ENCODE measurements around the gene NID2.

The NID2 gene

GRCh38 chr14:51999084-51999483, 69.8 kb downstream of the NID2 start:
- DNase-seq (ENCODE audit: low read depth) = no peak

DNA sequence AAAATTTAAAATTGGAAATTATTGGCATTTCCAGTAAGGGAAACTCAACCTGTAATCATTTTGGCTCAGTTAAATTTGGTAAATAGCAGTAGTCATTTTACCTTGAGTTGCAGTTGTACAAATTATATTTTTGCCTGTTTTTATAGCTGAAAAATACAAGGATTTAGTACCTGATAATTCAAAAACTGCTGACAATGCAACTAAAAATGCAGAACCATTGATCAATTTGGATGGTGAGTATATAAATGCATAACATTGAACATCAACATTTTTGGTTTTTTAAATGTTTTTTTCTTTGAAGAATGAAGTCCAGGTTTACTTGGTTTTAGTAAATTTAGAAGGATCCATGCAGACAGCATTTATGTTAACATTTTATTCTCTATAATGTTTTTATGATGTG, 70.5 kb downstream of the NID2 start:
- no peak for DNase-seq (ENCODE audit: low read depth)

DNA sequence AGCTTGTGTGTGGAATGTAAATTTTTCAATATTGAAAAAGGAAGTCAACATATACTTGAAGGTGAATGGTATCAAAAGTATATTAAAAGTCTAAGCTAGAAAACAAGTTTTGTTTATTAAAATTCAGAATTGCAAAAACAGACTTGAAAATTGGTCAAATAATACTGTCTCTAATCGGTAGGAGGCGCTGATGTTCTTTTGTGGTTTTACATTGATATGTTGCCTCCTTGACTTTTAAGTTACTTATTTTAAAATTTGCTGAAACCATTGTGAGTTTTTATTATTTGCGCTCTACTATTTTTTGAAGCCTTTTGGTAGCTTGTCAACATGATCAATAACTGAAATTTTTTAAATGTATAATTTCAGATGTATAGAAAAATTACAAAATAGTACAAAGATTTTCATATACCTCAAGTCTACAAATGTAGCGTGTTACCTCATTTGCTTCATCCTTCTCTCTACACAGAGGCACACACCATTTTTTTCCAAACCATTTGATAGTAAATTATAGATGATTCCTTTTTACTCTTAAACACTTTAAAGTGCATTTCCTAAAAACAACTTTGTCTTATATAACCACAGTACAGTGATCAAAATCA, 72.6 kb downstream of the NID2 start:
- DNase-seq (ENCODE audit: low read depth) = no peak

DNA sequence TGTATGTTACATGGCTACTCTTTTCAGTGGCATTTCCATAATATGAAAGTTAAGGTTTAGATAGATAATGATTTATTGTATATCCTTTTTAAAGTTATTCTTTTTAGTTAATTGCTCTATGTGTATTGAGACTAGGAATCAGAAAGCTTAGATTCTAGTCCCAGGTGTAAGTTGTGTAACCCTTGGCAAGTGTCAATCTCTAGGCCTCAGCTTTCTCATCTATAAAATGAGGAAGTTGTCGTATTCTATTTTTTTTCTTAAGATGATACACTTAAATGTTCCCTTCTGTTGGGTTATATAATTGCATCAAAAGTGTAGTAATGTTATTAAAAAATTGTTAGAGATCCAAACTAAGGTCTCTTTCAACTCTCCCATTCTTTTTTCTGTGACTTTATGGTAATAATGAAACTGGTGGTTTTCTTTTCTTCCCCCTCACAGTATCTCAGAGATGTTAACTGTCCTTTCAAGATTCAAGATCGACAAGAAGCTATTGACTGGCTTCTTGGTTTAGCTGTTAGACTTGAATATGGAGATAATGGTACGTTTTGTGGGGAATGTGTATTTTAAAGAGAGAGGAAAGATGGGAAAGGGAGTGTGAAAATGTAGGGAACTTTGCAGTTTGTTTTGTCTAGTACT, 75.5 kb downstream of the NID2 start:
- DNase-seq (ENCODE audit: low read depth) = no peak

DNA sequence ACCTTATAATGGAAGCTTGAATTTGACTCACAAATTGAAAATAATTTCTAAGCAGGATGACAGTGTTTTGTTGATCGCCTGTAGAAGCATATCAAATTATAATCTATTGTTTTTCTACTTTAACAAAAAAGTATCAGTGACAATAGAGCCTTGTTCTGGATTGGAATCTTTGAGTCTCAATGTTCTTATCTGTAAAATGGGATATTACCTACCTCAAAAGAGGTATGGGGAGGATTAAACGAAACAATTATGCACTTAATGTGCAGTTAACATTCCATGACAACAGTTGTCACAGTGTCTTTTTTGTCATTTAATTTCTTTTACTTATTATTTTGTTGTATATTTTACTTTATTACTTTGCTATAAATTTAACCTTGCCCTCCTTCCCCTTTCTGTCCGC, 78.4 kb downstream of the NID2 start:
- no peak for DNase-seq (ENCODE audit: low read depth)

- peak; percentile 84 for DNase-seq (ENCODE audit: low read depth)
Observed at GRCh38 chr14:51989293-51990234, 79.3 kb downstream of the NID2 start, which contains the start of gene RTRAF. TSS of gene RTRAF (plus strand) at chr14:51989546. CDS start at chr14:51989640, 94 bp downstream.

DNA sequence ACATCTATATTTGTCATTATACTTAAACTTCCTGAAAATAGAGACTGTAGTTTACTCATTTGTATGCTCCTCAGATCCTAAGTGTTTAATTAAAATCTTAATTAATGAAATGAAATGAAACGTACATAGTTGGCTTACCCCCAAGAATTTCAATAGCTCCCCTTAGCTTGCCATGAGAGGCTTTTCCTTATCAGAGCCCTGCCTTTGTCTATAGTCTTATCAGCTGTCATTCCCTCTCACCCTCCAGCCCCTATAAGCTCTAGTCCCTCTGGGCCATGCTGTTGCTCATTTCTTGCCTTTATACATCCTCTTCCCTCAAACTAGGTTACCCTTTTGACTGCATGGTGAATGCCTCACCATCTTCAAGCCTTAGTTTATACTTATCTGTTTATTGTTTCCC, 80.6 kb downstream of the NID2 start:
- DNase-seq (ENCODE audit: low read depth) = no peak

DNA sequence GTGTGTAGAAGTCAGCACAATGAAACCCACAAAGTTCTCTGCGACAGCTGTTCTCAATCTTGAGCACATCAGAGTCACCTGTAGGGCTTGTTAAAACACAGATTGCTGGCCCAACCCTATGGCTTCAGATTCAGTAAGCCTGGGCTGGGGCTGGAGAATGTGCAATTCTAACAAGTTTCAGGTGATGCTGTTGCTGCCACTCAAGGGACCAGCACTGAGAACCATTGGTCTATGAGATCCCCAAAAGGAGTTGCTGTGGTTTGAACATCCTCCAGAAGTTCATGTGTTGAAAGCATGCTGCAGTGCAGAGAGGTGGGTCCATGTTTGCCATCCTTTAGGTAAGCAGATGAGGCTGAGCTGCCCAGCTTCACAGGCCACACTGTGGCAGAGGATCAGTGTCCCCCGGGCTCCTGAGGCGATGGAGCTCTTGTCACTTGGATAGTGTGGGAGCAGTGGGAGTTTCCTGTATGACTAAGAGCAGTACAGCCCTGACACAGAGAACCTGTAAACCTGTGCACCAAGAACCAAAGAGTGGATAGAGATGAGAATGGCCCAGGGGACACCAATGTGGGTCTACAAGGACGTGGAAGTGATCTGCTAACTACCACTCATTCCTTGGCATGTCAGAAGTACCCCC, 87.5 kb downstream of the NID2 start:
- DNase-seq (ENCODE audit: low read depth) = no peak

DNA sequence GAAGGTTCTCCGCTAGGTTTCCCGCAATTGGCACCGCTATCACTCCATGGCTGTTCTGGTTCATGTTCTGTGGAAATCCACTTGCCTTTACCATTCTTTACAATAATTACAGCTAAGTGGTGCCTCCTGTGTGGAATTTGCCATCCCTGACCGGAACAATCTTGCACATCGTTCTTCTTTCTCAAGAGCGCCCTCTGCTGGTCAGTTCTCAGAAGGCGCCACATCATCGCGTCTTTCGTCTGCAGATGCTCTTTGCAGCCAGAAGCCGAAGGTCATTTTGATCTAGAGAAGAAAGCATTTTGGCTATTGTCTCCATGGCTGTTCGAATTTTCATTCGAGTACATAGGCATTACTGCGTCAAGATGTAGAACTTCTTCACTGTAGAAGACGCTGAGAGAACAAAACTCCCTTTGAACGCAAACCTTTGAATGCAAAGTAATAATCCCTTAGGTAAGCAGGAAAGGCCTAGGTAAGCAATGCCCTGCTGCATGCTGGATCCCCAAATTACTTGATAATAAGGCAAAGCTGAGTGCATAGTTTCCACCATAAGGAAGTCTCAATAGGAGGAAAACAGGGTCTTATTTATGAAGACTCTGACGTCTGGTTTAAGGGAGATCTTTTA, 89.7 kb downstream of the NID2 start:
- peak; percentile 80 for DNase-seq (ENCODE audit: low read depth)

GRCh38 chr14:51978681-51979085, 90.2 kb downstream of the NID2 start:
- DNase-seq (ENCODE audit: low read depth) = no peak

DNA sequence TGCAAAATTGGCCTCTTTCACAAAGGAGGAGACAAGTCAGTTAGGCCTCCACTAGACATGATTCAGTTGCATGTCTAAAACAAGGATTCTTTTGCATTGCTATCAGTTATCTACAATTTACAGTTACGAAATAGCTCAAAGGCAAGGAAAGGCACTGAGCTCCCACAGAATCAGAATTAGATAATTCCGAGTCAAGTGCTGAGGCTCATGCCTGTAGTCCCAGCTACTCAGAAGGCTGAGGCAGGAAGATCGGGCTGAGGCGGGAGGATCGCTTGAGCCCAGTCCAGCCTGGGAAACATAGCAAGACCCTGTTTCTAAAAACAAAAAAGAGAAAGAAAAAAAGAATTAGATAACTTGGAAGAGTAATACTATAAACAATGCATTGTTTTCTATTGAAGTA, 91.8 kb downstream of the NID2 start:
- DNase-seq (ENCODE audit: low read depth) = no peak

DNA sequence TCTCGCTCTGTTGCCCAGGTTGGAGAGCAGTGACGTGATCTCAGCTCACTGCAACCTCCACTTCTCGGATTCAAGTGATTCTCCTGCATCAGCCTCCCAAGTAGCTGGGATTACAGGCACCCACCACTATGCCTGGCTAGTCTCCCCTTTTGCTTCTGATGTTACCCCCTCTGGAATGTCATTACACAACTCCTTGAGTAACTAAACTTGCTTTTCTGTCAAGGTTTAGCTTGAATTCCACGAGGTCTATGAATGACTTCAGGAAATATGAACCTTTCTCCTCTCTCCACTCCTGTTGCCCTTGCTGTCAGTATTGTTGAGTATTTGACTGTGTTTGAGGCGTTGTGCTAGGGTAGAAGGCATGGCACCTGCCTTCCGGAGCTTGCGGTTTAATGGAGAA, 96.3 kb downstream of the NID2 start:
- no peak for DNase-seq (ENCODE audit: low read depth)

DNA sequence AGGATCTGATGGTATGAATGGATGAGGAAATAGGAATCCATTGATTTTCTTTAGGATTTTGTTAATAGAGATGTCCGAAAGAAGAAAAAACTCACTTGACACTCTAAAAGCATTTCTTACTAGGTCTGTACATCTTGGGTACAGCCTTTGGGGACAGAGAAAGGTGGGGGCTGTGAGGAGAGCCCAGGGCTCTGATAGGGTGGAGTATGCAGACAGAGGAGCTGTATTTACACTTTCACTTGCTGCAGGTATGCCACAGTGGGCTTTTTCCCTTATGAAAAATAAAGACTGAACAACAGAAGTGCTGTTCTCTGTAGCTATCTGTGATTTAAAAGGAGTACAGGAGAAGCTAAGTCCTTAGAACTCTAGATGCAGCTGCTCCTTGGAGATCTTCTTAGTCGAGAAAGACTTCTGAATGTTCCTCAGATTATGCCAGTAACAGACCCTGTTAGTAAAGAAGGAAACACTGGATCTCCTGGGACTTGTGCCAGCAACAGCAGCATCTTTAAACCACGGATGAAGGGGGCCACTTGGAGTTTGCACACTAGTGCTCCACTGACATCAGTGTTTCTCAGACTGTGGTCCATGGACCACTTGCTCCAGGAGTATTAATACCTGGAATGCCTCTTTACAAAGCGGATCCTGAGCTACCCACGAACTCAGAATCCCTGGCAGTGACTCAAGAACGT, 98.9 kb downstream of the NID2 start:
- DNase-seq (ENCODE audit: low read depth) = no peak

GRCh38 chr14:51967521-51967920, 101.3 kb downstream of the NID2 start:
- DNase-seq (ENCODE audit: low read depth) = no peak

DNA sequence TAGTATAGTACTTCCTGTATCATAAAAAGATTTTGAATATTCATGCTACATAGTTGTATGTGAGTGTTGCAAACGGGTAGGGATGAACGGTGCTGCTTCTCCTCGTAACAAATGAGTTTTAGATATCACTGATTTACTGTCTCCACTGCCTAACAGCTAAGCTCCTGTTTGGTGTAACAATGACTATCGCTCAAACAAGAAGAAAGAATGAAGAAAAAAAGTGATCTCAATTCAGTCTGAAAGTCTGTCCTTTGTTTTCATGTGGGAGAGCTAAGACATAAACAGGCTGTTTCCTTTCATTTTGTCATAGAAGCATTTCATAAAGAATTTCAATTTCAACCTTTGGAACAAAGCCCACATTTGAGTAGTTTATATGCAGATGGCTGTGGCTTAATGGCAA, 105.6 kb downstream of the NID2 start:
- DNase-seq (ENCODE audit: low read depth) = no peak

DNA sequence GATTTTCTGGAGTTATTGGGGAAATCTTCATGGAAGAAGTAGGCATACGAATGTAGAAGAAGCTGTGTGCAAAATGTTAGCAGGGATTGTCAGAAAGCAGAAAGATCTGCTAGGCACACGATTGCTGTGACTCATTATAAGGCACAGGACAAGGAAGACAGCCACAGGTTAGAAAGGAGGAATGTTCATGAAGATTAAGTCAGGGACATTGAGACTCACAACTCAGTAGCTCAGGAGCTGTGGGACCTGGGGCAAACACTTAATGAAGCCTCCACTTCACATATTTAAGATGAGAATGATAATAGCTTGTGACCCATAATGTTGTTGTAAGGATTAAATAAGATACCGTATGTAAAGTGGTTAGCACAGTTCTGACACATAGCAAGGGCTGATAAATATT, 106.1 kb downstream of the NID2 start:
- DNase-seq (ENCODE audit: low read depth) = no peak

GRCh38 chr14:51960866-51961265, 108.0 kb downstream of the NID2 start:
- DNase-seq (ENCODE audit: low read depth) = no peak

DNA sequence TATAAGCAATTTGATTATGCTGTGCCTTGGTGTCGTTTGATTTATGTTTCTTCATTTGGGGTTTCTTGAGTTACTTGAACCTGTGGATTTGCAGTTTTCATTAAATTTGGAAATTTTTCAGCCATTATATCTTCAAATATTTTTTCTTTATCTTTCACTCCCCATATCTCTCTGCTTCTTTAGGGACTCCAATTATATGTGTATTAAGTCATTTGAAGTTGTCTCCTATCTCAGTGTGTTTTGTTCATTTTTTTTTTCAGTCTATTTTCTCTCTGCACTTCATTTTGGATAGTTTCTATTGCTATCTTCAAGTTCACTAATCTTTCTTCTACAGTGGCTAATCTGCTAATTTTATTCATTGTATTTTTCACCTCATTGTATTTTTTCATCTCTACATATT, 108.9 kb downstream of the NID2 start:
- DNase-seq (ENCODE audit: low read depth) = no peak

GRCh38 chr14:51957950-51958349, 110.9 kb downstream of the NID2 start:
- DNase-seq (ENCODE audit: low read depth) = no peak
